22Rv1 (cell line): ENCODE data around the gene ZBTB20.

Experiments
- CTCF ChIP-seq: fragments of 450-650 bp; IDR thresholded peaks from 2 replicates; pipeline ENCODE4 v1.5.1; 2017; ENCODE audit warnings: mild to moderate bottlenecking
- ZFX ChIP-seq: fragments of 450-650 bp; IDR thresholded peaks from 2 replicates; pipeline ENCODE4 v1.6.1; 2017; ENCODE audit warnings: antibody characterized with exemption, borderline replicate concordance

GRCh38 chr3:115095236-115095635 lies 51.9 kb downstream of the ZBTB20 start:
- no peak for TF ChIP-seq CTCF
- TF ChIP-seq ZFX: no peak
